ENCODE results near the gene AMMECR1. TPM values are rescaled to one million over a fixed set of nuclear protein-coding genes. Genes with fewer than 3 reads are reported as not detected.
A peak's percentile ranks its signal among the peaks of the same experiment; 100 is the strongest.

AMMECR1 gene
- total and polyA plus RNA-seq, 12 donors: 0.59 to 1.8 (median 0.99) TPM

DNA sequence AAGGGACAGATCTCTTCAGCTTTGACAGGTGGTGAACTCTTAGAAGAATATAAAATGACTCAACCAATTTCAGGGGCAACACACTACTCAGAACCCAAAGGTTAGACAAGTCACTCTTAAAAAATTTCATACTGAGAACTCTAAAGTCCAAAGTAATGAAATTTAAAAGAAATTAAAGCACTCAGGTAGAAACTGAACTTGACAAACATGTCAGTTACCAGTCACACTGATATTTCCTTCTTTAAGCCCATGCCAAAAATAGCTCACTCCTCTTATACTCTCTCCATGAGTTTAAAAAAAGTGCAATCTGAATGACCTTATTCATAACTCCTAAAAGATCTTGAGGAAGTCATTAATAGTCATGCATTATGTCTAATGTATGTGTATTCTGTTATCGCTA is 40.3 kb downstream of the AMMECR1 start:
- Histone ChIP-seq H3K36me3 (no peaks in the 10 kb centered on the region), H3K27me3 (peaks cover 0 to 25% (median 0%) of the 10 kb centered on the region in 7 donors), H3K4me3 (no peak overlapping the region), H3K9me3 (peaks cover 0 to 3% (median 0%) of the 10 kb centered on the region in 11 donors), H3K4me1 (peaks cover 0 to 9% (median 0%) of the 10 kb centered on the region in 9 donors), H3K27ac (no peak overlapping the region)
- TF ChIP-seq CTCF (IDR thresholded peaks at IDR 0.05): no peak
- ATAC-seq (no peak), DNase-seq (no peak)
- WGBS, 2 donors: 67 to 82% methylated on average over 1 of the region's 1 CpG
- intact Hi-C loops (cut with DNase I): no loop called here

- H3K9me3 ChIP-seq: peaks cover 0 to 3% (median 0%) of the 10 kb centered on the region in 11 donors
- 85 to 91% methylated on average over 2 of the region's 2 CpGs for WGBS, 2 donors
- DNase-seq: no peak
- H3K4me1 ChIP-seq: peaks cover 0 to 9% (median 0%) of the 10 kb centered on the region in 9 donors
- intact Hi-C loops (cut with DNase I): no loop called here
- H3K4me3 ChIP-seq: no peak overlapping the region
- no peak for ATAC-seq
- H3K27ac ChIP-seq: no peak overlapping the region
- no peak for TF ChIP-seq CTCF (IDR thresholded peaks at IDR 0.05)
- peaks cover 0 to 26% (median 0%) of the 10 kb centered on the region in 7 donors for H3K27me3 ChIP-seq
- H3K36me3 ChIP-seq: no peaks in the 10 kb centered on the region
Observed at GRCh38 chrX:110276778-110277177, 41.1 kb downstream of the AMMECR1 start.

DNA sequence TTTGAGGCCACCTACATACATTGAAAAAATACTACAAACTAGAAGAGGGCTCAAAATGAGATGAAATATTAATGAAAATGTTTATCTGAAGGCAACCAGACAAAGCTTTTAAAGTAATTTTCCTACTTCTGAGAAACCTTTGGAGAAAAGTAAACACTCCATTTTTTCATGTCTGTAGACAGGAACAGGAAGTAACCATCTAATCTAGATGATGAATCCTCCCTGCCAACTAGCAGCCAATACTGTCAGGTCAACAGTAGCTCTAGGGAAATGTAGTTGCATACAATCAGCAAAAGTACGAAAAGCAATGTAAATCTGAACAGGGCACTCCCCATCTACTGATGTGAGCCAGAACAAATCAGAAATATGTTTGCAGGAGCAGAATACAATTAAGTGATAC is 49.0 kb downstream of the AMMECR1 start:
- no peak for DNase-seq
- 52 to 80% methylated on average over 1 of the region's 1 CpG for WGBS, 2 donors
- Histone ChIP-seq H3K4me3 (no peak overlapping the region), H3K27me3 (peaks cover 0 to 52% (median 0%) of the 10 kb centered on the region in 7 donors), H3K36me3 (no peaks in the 10 kb centered on the region), H3K4me1 (peaks cover 0 to 18% (median 12%) of the 10 kb centered on the region in 9 donors), H3K9me3 (no peaks in the 10 kb centered on the region), H3K27ac (peak overlapping the region in 1 of 10 donors; percentile 26)
- no peak for ATAC-seq
- no peak for TF ChIP-seq CTCF (IDR thresholded peaks at IDR 0.05)
- intact Hi-C loops (cut with DNase I): no loop called here

GRCh38 chrX:110268395-110268794 is 49.5 kb downstream of the AMMECR1 start:
- H3K27ac ChIP-seq: peak overlapping the region in 1 of 10 donors; percentile 26
- peaks cover 0 to 50% (median 0%) of the 10 kb centered on the region in 7 donors for H3K27me3 ChIP-seq
- ATAC-seq (peak in 1 of 8 donors; percentile 70), DNase-seq (no peak)
- TF ChIP-seq CTCF (IDR thresholded peaks at IDR 0.05): no peak
- H3K4me1 ChIP-seq: peaks cover 0 to 18% (median 12%) of the 10 kb centered on the region in 9 donors
- H3K9me3 ChIP-seq: no peaks in the 10 kb centered on the region
- H3K36me3 ChIP-seq: no peaks in the 10 kb centered on the region
- intact Hi-C loops (cut with DNase I): no loop called here
- 31 to 42% methylated on average over 6 of the region's 6 CpGs for WGBS, 2 donors
- no peak overlapping the region for H3K4me3 ChIP-seq
